ENCODE measurements around the gene SENP5.
"Not testable (repeated sequence)": the region's sequence is repeated elsewhere in the genome, so short reads cannot be mapped to it uniquely, and the experiment has no call there.

The SENP5 gene

GRCh38 chr3:196843435-196844110 lies 24.1 kb upstream of the SENP5 start:
- DNase-seq (ENCODE audit: low spot score), result no peak
- TF ChIP-seq CTCF (IDR thresholded peaks at IDR 0.05; ENCODE audit: extremely low read depth, missing control alignments), result no peak

DNA sequence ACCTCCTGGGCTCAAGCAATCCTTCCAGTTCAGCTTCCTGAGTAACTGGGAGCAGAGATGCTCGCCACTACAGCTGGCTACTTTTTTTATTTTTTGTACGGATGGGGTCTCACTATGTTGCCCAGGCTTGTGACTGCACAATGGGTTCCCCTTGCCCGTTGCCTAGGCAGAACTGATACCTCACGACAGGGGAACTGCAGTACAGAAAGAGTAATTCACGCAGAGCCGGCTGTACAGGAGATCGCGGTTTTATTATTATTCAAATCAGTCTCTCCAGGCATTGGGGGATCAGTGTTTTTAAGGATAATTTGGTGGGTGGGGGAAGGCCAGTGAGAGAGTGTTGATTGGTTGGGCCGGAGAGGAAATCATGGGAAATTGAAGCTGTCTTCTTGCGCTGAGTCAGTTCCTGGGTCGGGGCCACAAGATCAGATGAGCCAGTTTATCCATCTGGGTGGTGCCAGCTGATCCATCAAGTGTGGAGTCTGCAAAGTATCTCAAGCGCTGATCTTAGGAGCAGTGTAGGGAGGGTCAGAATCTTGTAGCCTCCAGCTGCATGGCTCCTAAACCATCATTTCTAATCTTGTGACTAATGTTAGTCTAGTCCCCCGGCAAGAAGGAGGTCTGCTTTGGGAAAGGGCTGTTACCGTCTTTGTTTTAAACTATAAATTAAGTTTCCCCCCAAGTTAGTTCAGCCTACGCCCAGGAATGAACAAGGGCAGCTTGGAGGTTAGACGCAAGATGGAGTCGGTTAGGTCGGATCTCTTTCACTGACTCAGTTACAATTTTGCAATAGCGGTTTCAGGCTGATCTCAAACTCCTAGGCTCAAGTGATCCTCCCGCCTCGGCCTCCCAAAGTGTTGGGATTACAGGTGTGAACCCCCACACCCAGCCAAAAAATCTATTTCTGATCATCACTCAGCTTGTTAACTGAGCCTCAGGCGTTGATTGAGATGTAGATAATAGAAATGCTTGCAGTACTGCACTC lies 23.2 kb upstream of the SENP5 start:
- not testable (repeated sequence) for DNase-seq (ENCODE audit: low spot score)

GRCh38 chr3:196848375-196848774 lies 19.3 kb upstream of the SENP5 start:
- DNase-seq (ENCODE audit: low spot score), result not testable (repeated sequence)

DNA sequence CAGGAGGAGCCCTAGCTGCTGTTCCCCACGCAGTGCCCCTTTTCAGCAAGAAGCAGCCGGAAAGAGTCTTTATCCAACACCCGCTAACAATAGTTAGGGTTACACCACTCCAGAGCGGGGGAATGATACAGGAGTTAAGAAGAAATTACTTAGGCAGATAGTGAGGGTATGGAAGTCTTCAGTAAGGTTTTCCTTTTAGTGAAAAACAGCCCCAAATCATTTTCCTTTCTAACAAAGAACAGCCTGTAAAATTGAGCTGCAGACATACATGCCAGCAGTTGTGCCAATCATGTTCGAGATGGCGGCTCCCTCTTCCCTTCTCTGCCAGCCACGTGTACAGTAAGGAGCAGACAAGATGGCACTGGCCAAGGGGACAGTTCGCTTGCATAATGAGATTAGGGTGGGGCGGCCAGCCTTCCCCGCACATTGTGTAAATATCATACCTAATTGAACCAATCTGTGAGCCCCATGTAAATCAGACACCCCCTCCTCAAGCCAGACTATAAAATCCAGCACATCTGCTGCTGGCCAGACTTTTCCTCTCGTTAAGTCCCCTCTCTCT lies 18.5 kb upstream of the SENP5 start:
- no peak for TF ChIP-seq CTCF (IDR thresholded peaks at IDR 0.05; ENCODE audit: extremely low read depth, missing control alignments)
- DNase-seq (ENCODE audit: low spot score), result no peak

DNA sequence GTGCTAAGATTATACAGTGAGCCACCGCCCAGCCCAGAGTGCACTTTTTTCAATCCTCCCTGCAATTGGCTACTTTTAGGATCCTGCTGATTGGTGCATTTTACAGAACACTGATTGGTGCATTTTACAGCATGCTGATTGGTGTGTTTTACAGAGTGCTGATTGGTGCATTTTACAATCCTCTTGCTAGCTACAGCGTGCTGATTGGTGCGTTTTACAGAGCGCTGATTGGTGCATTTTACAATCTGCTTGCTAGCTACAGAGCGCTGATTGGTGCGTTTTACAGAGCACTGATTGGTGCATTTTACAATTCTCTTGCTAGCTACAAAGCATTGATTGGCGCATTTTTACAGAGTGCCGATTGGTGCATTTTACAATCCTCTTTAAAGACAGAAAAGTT lies 4.7 kb upstream of the SENP5 start:
- DNase-seq (ENCODE audit: low spot score), result not testable (repeated sequence)

DNA sequence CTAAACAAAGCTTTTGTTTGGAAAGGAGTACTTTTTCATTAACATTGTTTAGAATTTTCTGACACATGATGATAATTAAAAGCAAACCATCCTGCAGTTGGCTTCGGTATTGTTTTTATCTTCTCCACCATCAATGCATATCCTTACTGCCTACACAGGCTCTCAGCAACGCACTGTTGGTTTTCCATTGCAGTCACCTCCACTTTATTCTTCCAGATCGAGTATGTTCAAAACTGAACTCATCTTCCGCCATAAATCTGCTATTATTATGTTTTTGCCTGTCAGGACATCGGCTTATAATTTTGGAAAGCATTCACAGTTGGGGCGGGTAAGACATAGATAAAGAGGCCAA lies 589 bp upstream of the SENP5 start:
- no peak for DNase-seq (ENCODE audit: low spot score)
- no peak for TF ChIP-seq CTCF (IDR thresholded peaks at IDR 0.05; ENCODE audit: extremely low read depth, missing control alignments)

DNA sequence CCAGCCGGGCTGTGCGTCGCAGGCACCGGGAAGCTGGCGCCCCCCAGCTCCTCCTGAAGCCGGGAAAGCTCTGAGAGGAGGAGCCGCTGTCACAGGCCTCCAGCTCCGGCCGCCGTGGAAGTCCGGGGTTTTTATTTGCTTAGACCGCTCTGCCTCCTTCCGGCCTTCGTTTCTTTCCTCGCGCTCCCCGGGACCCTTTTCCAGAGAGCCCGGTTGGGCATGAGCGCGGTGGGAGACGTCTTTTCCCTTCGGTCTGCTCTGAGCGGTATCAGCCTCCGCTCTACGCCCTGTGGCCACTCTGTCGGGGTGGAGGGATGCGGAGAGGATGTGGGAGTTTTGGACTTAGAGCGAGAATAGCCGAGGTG lies 559 bp downstream of the SENP5 start:
- DNase-seq (ENCODE audit: low spot score), result peak; percentile 36
- TF ChIP-seq CTCF (IDR thresholded peaks at IDR 0.05; ENCODE audit: extremely low read depth, missing control alignments), result no peak

- no peak for DNase-seq (ENCODE audit: low spot score)
- TF ChIP-seq CTCF (IDR thresholded peaks at IDR 0.05; ENCODE audit: extremely low read depth, missing control alignments), result no peak
Observed at GRCh38 chr3:196872316-196872715, 4.6 kb downstream of the SENP5 start.

- not testable (repeated sequence) for DNase-seq (ENCODE audit: low spot score)
Observed at GRCh38 chr3:196874511-196875094, 6.9 kb downstream of the SENP5 start.

Measured in GM20000 (cell line).